Occipital lobe (tissue), 2 donors: ENCODE data around the gene SOWAHD. TPM values are rescaled to one million over a fixed set of nuclear protein-coding genes. Genes with fewer than 3 reads are reported as not detected.
"Not testable (repeated sequence)": the region's sequence is repeated elsewhere in the genome, so short reads cannot be mapped to it uniquely, and the experiment has no call there.

Experiments
- DNase-seq: peaks from one replicate; lab custom pipeline; 2025; lab: John Stamatoyannopoulos, UW
- total RNA-seq: library from RNA; depleted of rRNA; stranded (reverse); fragments of >200 nt; gene quantifications from one replicate; pipeline ENCODE4 v1.2.3, GENCODE V29; 2014

The SOWAHD gene
- total RNA-seq, 1 donor from 2014 or later: not detected

- no peak for DNase-seq
Observed at GRCh38 chrX:119758731-119759247, 401 bp downstream of the SOWAHD start.

GRCh38 chrX:119759248-119759766, 919 bp downstream of the SOWAHD start:
- DNase-seq: no peak

- no peak for DNase-seq
Observed at GRCh38 chrX:119760026-119760877, 1.9 kb downstream of the SOWAHD start.

- no peak for DNase-seq
Observed at GRCh38 chrX:119762718-119763117, 4.3 kb downstream of the SOWAHD start.

- DNase-seq: no peak
Observed at GRCh38 chrX:119763181-119763580, 4.8 kb downstream of the SOWAHD start.

- DNase-seq: no peak
Observed at GRCh38 chrX:119763836-119764387, 5.5 kb downstream of the SOWAHD start.

- DNase-seq: not testable (repeated sequence)
Observed at GRCh38 chrX:119768436-119768835, 10.0 kb downstream of the SOWAHD start.

GRCh38 chrX:119769388-119769787, 11.0 kb downstream of the SOWAHD start:
- not testable (repeated sequence) for DNase-seq

GRCh38 chrX:119775517-119776238, 17.3 kb downstream of the SOWAHD start:
- DNase-seq: no peak

- DNase-seq: no peak
Observed at GRCh38 chrX:119778829-119779228, 20.4 kb downstream of the SOWAHD start.

- DNase-seq: no peak
Observed at GRCh38 chrX:119783026-119783425, 24.6 kb downstream of the SOWAHD start.

GRCh38 chrX:119784747-119785446, 26.5 kb downstream of the SOWAHD start:
- DNase-seq: no peak

- no peak for DNase-seq
Observed at GRCh38 chrX:119790977-119791436, 32.6 kb downstream of the SOWAHD start.

GRCh38 chrX:119791437-119792231, 33.2 kb downstream of the SOWAHD start, which contains the start of gene RPL39:
TSS of gene RPL39 (minus strand) at chrX:119791630. CDS start at chrX:119791576, 54 bp downstream.
- DNase-seq: peak; percentile 73

- no peak for DNase-seq
Observed at GRCh38 chrX:119801253-119802221, 43.1 kb downstream of the SOWAHD start.

- no peak for DNase-seq
Observed at GRCh38 chrX:119802546-119802945, 44.2 kb downstream of the SOWAHD start.

GRCh38 chrX:119808461-119808860, 50.1 kb downstream of the SOWAHD start:
- not testable (repeated sequence) for DNase-seq

- no peak for DNase-seq
Observed at GRCh38 chrX:119809185-119809666, 50.8 kb downstream of the SOWAHD start.
